DND-41 (cell line): ENCODE measurements around the gene MXD3.

Experiments used
- ATAC-seq: fragments of 200-7000 bp; cut with Tn5 transposase; 3 replicates; pipeline ENCODE4 v1.9.1; 2021; ENCODE audit warnings: low read depth; ENCODE audit not compliant: insufficient read depth
- DNase-seq: peaks from one replicate; pipeline ENCODE4 v3.0.0-alpha.2; 2020
- H2AFZ ChIP-seq: 2 replicates; pipeline ENCODE4 v1.6.0; 2012; ENCODE audit warnings: low read depth, low read length
- H3K27ac ChIP-seq: 2 replicates; pipeline ENCODE4 v1.5.1; 2012; ENCODE audit warnings: low read length, inconsistent platforms
- H3K27me3 ChIP-seq: fragments of 200-600 bp; sonication (generic); 2 replicates; pipeline ENCODE4 v1.6.0; 2012; ENCODE audit warnings: low read length, mild to moderate bottlenecking, inconsistent platforms; ENCODE audit not compliant: insufficient read depth, poor library complexity
- H3K36me3 ChIP-seq: 2 replicates; pipeline ENCODE4 v1.5.1; 2012; ENCODE audit warnings: low read length, inconsistent platforms; ENCODE audit not compliant: insufficient read depth
- H3K4me1 ChIP-seq: 2 replicates; pipeline ENCODE4 v1.5.1; 2012; ENCODE audit warnings: mild to moderate bottlenecking, low read length; ENCODE audit not compliant: insufficient read depth
- H3K4me2 ChIP-seq: 2 replicates; pipeline ENCODE4 v1.6.0; 2012; ENCODE audit warnings: mild to moderate bottlenecking, moderate library complexity, low read length, inconsistent platforms; ENCODE audit not compliant: insufficient read depth
- H3K4me3 ChIP-seq, 2 experiments: fragments of 200-600 bp in 1 of 2; shearing (Covaris generic) in 1 of 2; 2 replicates each; pipeline ENCODE4 v1.5.1; 2012 to 2016; ENCODE audit warnings: inconsistent platforms in 2 of 2, low read length in 2 of 2, mild to moderate bottlenecking in 2 of 2, low read depth in 1 of 2, moderate library complexity in 1 of 2
- H3K79me2 ChIP-seq: 2 replicates; pipeline ENCODE4 v1.6.0; 2012; ENCODE audit warnings: low read length, inconsistent platforms; ENCODE audit not compliant: insufficient read depth
- H3K9ac ChIP-seq: 2 replicates; pipeline ENCODE4 v1.6.0; 2012; ENCODE audit warnings: low read depth, mild to moderate bottlenecking, inconsistent platforms, low read length, moderate library complexity
- H3K9me3 ChIP-seq: 2 replicates; pipeline ENCODE4 v1.5.1; 2012; ENCODE audit warnings: low read length, moderate library complexity, mild to moderate bottlenecking, inconsistent platforms; ENCODE audit not compliant: insufficient read depth, severe bottlenecking
- H4K20me1 ChIP-seq: 2 replicates; pipeline ENCODE4 v1.6.0; 2012; ENCODE audit warnings: low read length; ENCODE audit not compliant: insufficient read depth
- CTCF ChIP-seq: IDR thresholded peaks from 2 replicates; pipeline ENCODE4 v1.5.1; 2012; ENCODE audit warnings: borderline replicate concordance, low read length, moderate library complexity, mild to moderate bottlenecking; ENCODE audit not compliant: poor library complexity, severe bottlenecking; ENCODE audit errors: extremely low read depth
- EZH2 ChIP-seq: IDR thresholded peaks from 3 replicates; pipeline ENCODE4 v1.6.1; 2012; ENCODE audit warnings: borderline replicate concordance, low read depth, mild to moderate bottlenecking, moderate library complexity, low read length, inconsistent platforms; ENCODE audit not compliant: severe bottlenecking

Gene MXD3

GRCh38 chr5:177288191-177288590, 23.5 kb downstream of the MXD3 start:
- H3K4me1 ChIP-seq = no peaks in the 10 kb centered on the region
- no peak overlapping the region for H3K9ac ChIP-seq
- no peak overlapping the region for H3K4me3 ChIP-seq
- no peak for TF ChIP-seq CTCF
- TF ChIP-seq EZH2 = no peak
- H2AFZ ChIP-seq = no peak overlapping the region
- ATAC-seq (no peak), DNase-seq (no peak)
- H3K36me3 ChIP-seq = peaks cover 87% of the 10 kb centered on the region
- no peaks in the 10 kb centered on the region for H3K9me3 ChIP-seq
- H3K27ac ChIP-seq = no peak overlapping the region
- no peaks in the 10 kb centered on the region for H4K20me1 ChIP-seq
- no peaks in the 10 kb centered on the region for H3K27me3 ChIP-seq
- no peak overlapping the region for H3K4me2 ChIP-seq
- H3K79me2 ChIP-seq = no peaks in the 10 kb centered on the region

GRCh38 chr5:177276886-177277285, 34.8 kb downstream of the MXD3 start:
- Histone ChIP-seq H4K20me1 (no peaks in the 10 kb centered on the region), H3K4me3 (no peak overlapping the region), H3K9ac (no peak overlapping the region), H3K27ac (no peak overlapping the region), H3K79me2 (no peaks in the 10 kb centered on the region), H3K9me3 (no peaks in the 10 kb centered on the region), H2AFZ (no peak overlapping the region), H3K27me3 (no peaks in the 10 kb centered on the region), H3K4me1 (no peaks in the 10 kb centered on the region), H3K4me2 (no peak overlapping the region), H3K36me3 (peaks cover 84% of the 10 kb centered on the region)
- DNase-seq = no peak
- TF ChIP-seq CTCF (no peak), EZH2 (no peak)
- ATAC-seq = no peak

DNA sequence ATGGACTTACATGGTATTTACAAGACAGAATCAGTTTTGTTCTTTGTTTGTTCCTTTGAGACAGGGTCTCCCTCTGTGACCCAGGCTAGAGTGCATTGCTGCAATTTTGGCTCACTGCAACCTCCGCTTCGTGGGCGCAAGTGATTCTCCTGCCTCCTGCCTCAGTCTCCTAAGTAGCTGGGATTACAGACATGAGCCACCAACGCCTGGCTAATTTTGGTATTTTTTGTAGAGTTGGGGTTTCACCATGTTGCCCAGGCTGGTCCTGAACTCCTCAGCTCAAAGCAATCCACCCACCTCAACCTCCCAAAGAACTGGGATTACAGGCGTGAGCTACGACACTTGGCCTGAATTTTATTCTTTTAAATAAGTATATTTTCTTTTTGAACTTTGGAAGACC, 35.8 kb downstream of the MXD3 start:
- Histone ChIP-seq H3K4me2 (no peak overlapping the region), H2AFZ (no peak overlapping the region), H3K4me1 (no peaks in the 10 kb centered on the region), H3K27ac (no peak overlapping the region), H3K4me3 (no peak overlapping the region), H3K9me3 (no peaks in the 10 kb centered on the region), H3K36me3 (peaks cover 86% of the 10 kb centered on the region), H3K9ac (no peak overlapping the region), H3K27me3 (no peaks in the 10 kb centered on the region), H3K79me2 (no peaks in the 10 kb centered on the region), H4K20me1 (no peaks in the 10 kb centered on the region)
- DNase-seq = no peak
- no peak for ATAC-seq
- TF ChIP-seq EZH2 = no peak
- TF ChIP-seq CTCF = no peak

DNA sequence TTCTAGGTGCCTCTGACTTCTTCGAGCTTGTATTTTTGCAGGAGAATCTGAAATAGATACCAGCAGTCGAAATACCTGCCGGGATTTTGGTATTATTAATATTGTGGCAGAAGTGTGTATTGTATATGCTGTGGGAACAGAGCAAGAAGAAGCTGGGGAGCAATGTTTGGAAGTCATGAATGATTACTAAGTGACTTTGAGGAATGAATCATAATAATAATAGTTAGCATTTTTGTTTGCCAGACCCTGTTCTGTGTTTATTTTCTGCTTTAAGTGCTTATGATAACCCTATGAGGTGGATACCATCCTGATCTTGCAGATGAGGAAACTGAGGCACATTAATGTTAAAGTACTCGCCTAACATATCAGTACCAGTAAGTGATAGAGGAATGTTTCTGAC, 40.6 kb downstream of the MXD3 start:
- Histone ChIP-seq H3K4me1 (no peaks in the 10 kb centered on the region), H3K36me3 (peaks cover 89% of the 10 kb centered on the region), H3K27me3 (no peaks in the 10 kb centered on the region), H3K9me3 (no peaks in the 10 kb centered on the region), H3K27ac (no peak overlapping the region), H3K9ac (no peak overlapping the region), H3K79me2 (no peaks in the 10 kb centered on the region), H3K4me3 (no peak overlapping the region), H3K4me2 (no peak overlapping the region), H2AFZ (no peak overlapping the region), H4K20me1 (no peaks in the 10 kb centered on the region)
- no peak for DNase-seq
- no peak for ATAC-seq
- no peak for TF ChIP-seq EZH2
- no peak for TF ChIP-seq CTCF
